Adipose tissue (tissue), 3 donors: ENCODE results near the gene COL21A1. TPM values are rescaled to one million over a fixed set of nuclear protein-coding genes. Genes with fewer than 3 reads are reported as not detected.

ENCODE experiments used
- H3K27ac ChIP-seq: one replicate; pipeline ENCODE4 v1.5.1; 2013; ENCODE audit warnings: low read depth, low read length
- WGBS, 3 donors: extraction: QIAGEN DNeasy Blood & Tissue Kit; methylation state at CpG; one replicate each; pipeline ENCODE4 v1.1.7; 2013; 5-methylcytosine and 5-hydroxymethylcytosine counted together
- polyA plus RNA-seq, 3 donors: library from polyadenylated mRNA; stranded (reverse); fragments of 200-250 nt; gene quantifications; one replicate each; pipeline ENCODE4 v1.2.3, GENCODE V29; 2013
- donor health status: healthy with polysubstance abuse.
- donor health status: Bipolar disorder and iron deficiency.
- donor health status: healthy.

Gene COL21A1
- polyA plus RNA-seq, 3 donors = 0.38 to 1.9 (median 1.4) TPM

- no peak overlapping the region for H3K27ac ChIP-seq
Observed at GRCh38 chr6:56087421-56087820, 160.0 kb downstream of the COL21A1 start.

- WGBS, 3 donors = 94 to 96% (median 95%) methylated on average over 2 of the region's 2 CpGs
- no peak overlapping the region for H3K27ac ChIP-seq
Observed at GRCh38 chr6:56079751-56080540, 167.4 kb downstream of the COL21A1 start.

GRCh38 chr6:56076033-56076432, 171.3 kb downstream of the COL21A1 start:
- no peak overlapping the region for H3K27ac ChIP-seq

- no peak overlapping the region for H3K27ac ChIP-seq
Observed at GRCh38 chr6:56073761-56074160, 173.6 kb downstream of the COL21A1 start.

GRCh38 chr6:56073315-56073714, 174.1 kb downstream of the COL21A1 start:
- WGBS, 3 donors = 64 to 83% (median 74%) methylated on average over 1 of the region's 1 CpG
- no peak overlapping the region for H3K27ac ChIP-seq

GRCh38 chr6:56072856-56073255, 174.5 kb downstream of the COL21A1 start:
- H3K27ac ChIP-seq = no peak overlapping the region
- 39 to 62% (median 49%) methylated on average over 1 of the region's 1 CpG for WGBS, 3 donors

- H3K27ac ChIP-seq = no peak overlapping the region
Observed at GRCh38 chr6:56065408-56065807, 182.0 kb downstream of the COL21A1 start.

GRCh38 chr6:56062836-56063235, 184.5 kb downstream of the COL21A1 start:
- H3K27ac ChIP-seq = no peak overlapping the region
- 29 to 74% (median 63%) methylated on average over 1 of the region's 1 CpG for WGBS, 3 donors

- no peak overlapping the region for H3K27ac ChIP-seq
- WGBS, 3 donors = 66 to 75% (median 74%) methylated on average over 2 of the region's 2 CpGs
Observed at GRCh38 chr6:56058636-56059035, 188.7 kb downstream of the COL21A1 start.

- 84 to 90% (median 88%) methylated on average over 7 of the region's 7 CpGs for WGBS, 3 donors
- H3K27ac ChIP-seq = no peak overlapping the region
Observed at GRCh38 chr6:56055081-56055704, 192.2 kb downstream of the COL21A1 start.

- H3K27ac ChIP-seq = no peak overlapping the region
Observed at GRCh38 chr6:56051202-56051598, 196.2 kb downstream of the COL21A1 start.

- WGBS, 3 donors = 70 to 86% (median 85%) methylated on average over 3 of the region's 3 CpGs
- H3K27ac ChIP-seq = no peak overlapping the region
Observed at GRCh38 chr6:56050530-56051201, 196.7 kb downstream of the COL21A1 start.

- H3K27ac ChIP-seq = no peak overlapping the region
- 79 to 93% (median 91%) methylated on average over 4 of the region's 4 CpGs for WGBS, 3 donors
Observed at GRCh38 chr6:56048601-56049000, 198.8 kb downstream of the COL21A1 start.

GRCh38 chr6:56047931-56048540, 199.3 kb downstream of the COL21A1 start:
- 81 to 89% (median 81%) methylated on average over 2 of the region's 2 CpGs for WGBS, 3 donors
- no peak overlapping the region for H3K27ac ChIP-seq

- no peak overlapping the region for H3K27ac ChIP-seq
- 38 to 61% (median 43%) methylated on average over 7 of the region's 7 CpGs for WGBS, 3 donors
Observed at GRCh38 chr6:56046576-56046975, 200.8 kb downstream of the COL21A1 start.

GRCh38 chr6:56043761-56044160, 203.6 kb downstream of the COL21A1 start:
- 79 to 91% (median 88%) methylated on average over 4 of the region's 4 CpGs for WGBS, 3 donors
- H3K27ac ChIP-seq = no peak overlapping the region

GRCh38 chr6:56043076-56043475, 204.3 kb downstream of the COL21A1 start:
- no peak overlapping the region for H3K27ac ChIP-seq

- no peak overlapping the region for H3K27ac ChIP-seq
- WGBS, 3 donors = 78 to 85% (median 81%) methylated on average over 1 of the region's 1 CpG
Observed at GRCh38 chr6:56041591-56041990, 205.8 kb downstream of the COL21A1 start.

GRCh38 chr6:56040889-56041301, 206.5 kb downstream of the COL21A1 start:
- WGBS, 3 donors = 52 to 76% (median 55%) methylated on average over 1 of the region's 1 CpG
- H3K27ac ChIP-seq = peak overlapping the region; percentile 55
